Hippocampal formation (tissue), 2 donors: ENCODE results near the gene MYRIP.

ENCODE experiments used
- DNase-seq, 2 donors: peaks; one replicate each; lab custom pipeline; 2025; lab: John Stamatoyannopoulos, UW

The MYRIP gene

DNA sequence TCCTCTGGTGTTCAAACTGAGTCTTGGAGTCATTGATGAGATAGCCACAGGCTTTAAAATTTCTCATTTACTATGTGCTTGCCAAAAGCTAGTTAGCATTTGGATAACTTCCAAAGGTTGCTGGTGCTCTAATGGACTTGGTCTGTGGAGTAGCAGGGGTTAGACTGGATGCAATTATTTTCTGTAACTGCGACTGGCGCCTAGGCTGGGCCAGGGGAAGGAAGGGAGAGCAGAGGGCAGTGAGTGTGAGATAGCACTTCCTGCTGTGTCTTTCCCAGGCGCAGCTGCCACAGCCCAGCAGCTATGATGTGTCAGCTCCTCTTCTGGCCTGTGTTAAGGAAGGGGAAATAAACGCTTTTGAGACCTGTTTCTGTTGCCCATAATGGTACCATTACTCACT, 98.6 kb downstream of the MYRIP start:
- no peak for DNase-seq

DNA sequence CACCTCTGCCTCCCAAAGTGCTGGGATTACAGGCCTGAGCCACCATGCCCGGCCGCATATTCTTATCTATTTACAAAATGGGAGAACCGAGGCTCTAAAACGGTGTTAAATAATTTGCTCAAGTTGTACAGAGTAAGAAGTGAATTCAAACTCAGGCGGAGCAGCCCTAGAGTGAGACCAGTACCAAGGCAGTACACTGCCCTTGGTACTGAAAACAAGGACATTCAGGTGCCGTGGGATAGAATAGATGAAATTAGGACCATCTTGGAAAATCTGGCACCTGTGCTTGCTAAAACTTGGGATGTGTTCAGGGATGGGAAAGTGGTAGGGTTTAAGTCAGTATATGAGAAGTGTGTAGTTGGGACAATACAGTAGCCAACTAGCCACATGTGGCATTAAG, 100.7 kb downstream of the MYRIP start:
- DNase-seq, result no peak

DNA sequence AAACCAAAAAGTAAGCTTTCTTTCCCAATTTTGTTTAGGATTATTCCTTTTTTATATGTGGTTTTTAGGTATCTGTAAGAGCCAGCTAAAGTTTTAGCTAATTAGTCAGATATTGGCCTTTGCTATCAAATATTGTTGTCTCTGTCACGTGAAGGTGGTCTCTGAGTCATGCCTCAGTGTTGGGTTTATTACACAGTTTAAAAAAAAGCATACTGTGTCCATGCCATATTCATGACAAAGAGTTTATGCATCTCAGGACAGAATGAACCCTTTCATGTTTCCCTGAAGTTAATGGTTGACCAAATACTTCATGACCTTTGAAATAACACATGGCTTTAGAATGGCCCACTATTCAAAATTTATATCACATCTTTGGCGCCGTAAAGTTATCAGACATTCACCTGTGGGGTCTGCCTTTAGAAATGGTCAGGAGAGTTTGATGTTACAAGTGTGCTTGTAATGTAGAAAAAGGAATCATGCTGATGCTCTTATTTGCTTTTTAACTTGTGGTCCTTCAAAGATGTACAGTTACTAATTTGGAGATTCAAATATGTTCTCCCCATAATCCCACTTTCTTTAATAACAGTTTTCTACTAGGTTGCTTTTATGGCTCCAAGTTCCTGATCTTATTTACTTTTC, 101.5 kb downstream of the MYRIP start:
- no peak for DNase-seq

DNA sequence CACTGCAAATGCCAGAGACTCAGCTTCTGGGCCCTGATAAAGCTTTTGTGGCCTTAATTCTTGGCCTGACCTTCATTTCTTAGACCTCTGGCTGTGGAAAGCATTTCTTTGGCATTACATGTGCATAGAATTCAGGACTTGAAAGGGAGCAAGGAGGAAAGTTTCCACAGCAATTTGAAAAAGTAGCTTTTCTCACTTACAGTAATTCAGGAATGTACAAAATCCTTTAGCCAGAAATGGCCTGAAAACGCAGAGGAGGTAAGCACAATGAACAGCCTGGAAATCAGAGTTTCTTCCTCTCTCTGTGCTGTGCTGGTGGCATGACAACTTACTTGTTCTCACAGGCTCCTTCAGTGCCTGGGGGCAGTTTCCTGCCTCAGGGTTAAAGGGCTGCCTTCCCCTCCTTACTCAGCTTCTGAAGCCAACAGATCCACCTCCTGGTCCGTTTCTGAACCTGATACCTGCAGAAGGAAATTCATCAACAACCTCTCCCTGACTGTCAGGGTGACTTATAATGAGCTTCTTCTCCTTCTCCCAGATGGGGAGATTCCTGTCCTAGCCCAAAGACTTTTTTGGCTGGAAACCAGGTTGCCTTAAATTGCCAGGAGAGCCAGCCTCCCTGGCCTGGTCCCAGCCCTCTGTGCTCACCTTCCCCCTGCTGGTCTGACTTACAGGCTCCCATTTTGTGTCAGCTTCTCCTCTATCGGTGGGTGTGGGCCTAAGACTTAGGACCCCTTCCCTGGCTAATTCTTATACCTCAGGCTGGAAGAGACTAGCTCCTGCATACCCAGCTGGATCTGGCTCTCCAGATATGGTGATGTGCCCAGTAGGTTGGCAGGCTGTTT, 102.3 kb downstream of the MYRIP start:
- no peak for DNase-seq

DNA sequence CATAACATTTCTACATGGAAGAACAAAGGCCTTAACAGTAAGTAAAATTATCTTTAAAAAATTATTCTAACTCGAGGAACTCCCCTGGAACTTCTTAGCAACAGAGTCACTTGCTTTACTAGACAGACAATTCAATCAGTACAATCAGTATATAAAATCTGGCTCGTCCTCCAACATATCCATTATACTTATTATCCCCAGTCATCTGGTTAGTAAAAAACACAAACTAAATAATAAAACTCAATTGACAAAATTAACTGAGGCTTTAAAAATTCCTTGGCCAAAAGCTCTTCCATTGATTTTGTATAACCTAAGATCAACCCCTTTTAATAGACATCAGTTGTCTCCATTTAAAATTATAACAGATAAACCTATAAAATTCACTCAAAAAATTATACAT, 105.6 kb downstream of the MYRIP start:
- DNase-seq, result no peak

DNA sequence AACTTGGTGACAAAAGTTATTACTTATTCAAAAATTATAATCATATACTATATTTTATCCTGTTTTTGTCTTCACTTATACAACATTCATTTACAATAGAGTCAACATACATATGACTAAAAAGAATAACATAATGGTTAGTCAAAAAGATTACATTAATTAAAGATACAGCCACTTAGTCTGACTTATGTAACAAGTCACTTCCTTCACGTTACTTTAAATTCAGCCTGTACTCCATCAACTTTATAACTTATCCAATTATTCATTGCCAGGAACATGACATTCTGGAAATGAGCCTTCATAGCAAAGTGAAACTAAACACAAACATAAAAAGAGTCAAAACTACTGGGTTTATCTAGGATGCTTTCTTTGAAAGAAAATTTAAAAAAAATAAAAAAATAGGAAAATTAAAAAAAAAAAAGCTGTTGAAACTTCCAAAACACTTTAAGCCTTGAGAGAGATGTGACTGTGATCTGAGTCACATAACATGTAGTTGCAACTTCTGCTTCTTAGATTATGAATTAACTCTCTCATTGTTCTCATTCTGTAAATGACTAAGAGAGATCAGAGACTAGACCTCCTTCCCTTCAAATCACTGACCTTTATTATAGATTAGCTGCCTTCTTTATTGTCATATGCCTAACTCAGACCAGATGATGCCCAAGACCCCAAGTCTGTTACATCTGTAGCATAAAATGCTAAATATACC, 107.8 kb downstream of the MYRIP start:
- DNase-seq, result no peak

DNA sequence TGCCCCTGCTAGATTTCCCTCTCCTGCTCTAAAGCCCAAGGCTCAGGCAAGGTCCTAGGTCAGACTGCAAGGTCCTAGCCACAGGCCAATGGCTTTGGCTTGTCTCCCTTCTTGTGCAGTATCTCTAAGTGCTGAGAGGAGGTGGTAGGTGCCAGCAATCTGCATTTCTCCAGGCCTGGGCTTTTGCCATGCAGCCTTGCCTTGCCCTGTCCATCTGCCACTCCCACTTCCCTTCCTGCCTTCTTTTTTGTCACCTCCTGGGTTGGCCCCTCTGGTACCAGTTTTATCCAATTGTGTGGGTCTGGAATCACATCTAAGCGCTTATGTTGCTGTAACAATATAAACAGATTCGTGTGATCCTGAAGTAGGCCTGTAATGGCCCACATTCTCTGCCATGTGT, 109.9 kb downstream of the MYRIP start:
- DNase-seq, result no peak

DNA sequence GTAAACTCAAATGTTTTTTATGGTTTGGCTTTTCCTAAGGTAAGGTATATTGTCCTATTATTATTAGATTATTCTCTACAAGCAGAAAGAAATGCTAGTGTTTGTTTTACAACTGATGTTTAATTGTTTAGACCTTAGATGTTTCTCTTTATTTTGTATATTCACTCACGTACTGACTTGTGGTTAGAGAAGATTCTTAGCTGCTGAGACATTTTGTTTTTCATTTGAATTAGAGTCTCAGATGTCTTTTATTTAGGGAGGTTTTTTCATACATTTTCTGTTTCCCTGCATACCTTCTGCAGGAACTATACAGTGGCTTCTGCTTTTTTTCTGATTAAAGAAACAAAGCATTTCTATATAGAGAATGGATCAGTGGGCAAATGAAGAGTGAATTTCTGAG, 110.9 kb downstream of the MYRIP start:
- no peak for DNase-seq

DNA sequence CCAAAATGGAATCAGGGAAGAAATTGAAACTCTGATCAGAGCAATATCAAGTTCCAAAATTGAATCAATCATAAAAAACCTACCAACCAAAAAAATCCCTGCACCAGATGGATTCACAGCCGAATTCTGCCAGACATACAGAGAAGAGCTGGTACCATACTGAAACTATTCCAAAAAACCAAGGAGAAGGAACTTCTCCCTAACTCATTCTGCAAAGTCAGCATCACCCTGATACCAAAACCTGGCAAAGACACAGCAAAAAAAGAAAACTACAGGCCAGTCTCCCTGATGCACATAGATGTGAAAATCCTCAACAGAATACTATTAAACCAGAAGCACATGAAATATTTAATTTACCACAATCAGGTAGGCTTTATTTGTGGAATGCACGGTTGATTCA, 118.1 kb downstream of the MYRIP start:
- no peak for DNase-seq

DNA sequence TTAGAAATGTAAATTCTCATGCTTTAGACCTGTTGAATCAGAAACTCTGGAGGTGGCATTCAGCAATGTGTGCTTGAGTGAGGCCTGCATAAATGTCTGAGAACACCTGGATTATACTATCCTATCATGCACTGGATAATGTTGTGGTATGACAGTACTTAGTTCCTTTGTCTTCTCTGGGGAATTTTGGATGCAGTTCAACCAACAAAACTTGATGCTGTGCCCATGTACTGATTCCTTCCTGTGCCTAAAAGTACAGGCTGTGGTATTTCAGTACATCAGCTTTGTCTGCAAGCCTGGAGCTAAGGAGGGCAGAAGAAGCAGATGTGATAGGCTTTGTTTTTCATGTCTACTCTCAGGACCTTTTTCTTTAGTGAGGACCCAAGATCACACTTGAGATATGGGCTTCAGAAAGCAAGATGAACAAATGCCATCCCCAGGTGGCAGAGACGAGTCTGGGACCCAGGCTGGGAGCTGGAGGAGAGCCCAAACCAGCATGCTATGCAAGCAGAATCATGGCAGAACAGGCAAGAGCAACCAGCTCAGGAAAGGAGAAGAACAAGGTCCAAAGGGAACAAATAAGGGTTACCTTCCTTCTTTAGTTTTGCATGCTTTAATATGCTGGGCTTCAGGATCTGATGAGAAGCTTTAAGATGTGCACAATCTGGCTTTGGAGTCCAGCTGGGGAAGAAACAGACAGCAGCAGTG, 124.7 kb downstream of the MYRIP start:
- no peak for DNase-seq

DNA sequence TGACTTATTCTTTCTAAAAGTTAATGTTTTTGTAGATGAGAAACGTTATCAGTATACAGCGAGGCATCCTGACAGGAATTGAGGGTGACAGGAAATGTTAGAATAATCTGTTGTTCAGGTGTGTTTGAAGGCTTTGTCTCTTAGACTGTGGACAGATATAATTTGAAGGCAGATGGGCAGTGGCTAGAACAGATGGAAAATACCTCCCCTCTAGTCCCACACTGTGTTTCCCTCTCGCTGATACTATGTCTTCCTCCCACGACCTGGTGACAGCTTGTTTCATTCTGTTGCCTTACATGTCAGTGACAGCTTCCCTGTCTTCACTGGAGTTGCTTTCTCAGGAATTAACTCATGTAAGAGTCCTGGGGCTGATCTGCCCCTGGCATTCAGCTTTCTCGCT, 125.3 kb downstream of the MYRIP start:
- no peak for DNase-seq

DNA sequence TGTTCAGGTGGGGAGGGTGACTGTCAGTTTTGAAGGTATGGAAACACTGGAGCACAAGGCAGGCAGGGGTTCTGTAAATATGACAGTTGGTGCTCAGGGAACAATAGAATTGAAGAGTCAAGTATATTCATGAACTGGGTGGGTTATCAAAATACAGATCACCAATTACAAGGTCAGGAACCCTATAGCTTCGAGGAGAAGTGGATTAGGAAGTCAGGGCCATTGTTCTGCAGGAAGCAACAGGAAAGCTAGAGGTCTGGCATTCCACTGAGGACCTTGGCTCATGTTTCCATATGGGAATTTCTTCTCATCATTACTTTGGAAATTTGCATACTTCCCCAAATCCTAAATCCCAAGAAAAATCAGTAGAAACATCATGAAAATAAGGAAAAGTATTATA, 125.9 kb downstream of the MYRIP start:
- DNase-seq, result no peak

DNA sequence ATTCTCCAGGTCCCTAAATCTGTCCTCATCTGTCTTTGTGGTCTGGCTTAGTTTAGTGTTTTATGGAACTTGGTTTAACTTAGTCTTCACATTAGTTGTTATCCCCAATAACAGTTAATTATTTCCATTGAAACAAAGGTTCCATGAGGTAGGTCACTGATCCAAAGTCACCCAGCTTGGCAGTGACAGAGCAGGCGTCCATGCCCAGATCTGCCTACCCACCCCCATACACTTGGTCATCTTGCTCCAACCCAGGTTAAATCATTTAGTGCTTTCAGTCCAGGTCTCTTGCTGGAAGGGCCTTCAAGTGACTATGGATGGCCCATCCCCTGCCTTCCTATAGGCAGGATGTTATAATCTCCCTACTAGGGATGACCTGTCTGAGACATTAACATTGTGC, 127.4 kb downstream of the MYRIP start:
- no peak for DNase-seq

DNA sequence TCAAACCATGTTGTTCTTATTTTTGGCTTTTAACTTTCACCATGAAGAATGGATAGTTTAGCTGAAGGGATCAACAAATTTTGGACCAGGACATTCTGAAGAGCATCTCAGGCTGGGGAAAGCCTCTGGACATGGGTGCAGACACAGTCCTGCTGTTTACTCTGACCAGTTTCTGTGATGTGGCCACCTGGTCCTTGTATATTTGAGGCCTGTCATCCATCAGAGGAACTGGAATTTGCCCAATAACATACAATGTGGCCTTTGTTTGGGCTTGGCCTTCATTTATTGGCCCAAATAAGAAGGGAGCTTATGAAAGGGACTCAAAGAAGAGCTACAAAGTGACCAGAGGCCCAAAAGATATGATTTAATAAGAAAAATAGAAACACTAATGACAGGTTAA, 127.9 kb downstream of the MYRIP start:
- DNase-seq, result peak; percentile 44 to 79

DNA sequence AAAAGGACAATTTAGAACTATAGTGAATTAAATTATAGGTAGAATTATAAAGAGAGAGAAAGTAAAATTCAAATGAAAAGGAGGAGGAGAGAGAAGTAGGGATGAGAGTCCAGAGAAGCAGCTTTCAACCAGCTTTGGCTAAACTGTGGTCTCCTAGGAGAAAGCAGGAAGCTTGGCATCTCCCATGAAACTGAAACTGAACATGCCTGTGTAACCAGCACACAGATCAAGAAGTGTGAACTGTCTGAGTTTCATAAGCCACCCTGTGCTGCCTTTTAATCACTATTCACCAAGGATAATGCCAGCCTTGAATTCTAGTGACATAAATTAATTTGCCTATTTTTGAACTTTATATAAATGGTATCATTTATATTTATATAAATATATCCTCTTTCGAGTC, 128.5 kb downstream of the MYRIP start:
- DNase-seq, result no peak

DNA sequence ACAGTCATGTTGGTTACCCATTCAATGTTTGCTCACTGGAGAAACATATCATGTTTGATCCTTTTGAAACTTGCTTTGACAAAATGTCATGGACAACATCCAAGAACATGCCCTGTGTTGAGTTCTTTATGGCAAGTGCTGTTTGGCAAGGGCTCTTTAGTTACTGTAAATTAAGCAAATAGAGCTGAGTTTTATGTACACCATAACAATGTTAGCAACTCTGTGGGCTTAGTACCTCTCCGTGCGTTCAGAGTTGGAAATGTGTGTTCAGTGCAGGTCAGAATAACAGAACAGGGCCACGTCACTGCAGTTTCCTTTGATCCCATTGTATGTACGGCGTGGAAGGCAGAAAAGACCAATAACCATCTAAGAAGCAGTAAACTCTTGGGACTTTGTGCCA, 132.5 kb downstream of the MYRIP start:
- DNase-seq, result no peak

DNA sequence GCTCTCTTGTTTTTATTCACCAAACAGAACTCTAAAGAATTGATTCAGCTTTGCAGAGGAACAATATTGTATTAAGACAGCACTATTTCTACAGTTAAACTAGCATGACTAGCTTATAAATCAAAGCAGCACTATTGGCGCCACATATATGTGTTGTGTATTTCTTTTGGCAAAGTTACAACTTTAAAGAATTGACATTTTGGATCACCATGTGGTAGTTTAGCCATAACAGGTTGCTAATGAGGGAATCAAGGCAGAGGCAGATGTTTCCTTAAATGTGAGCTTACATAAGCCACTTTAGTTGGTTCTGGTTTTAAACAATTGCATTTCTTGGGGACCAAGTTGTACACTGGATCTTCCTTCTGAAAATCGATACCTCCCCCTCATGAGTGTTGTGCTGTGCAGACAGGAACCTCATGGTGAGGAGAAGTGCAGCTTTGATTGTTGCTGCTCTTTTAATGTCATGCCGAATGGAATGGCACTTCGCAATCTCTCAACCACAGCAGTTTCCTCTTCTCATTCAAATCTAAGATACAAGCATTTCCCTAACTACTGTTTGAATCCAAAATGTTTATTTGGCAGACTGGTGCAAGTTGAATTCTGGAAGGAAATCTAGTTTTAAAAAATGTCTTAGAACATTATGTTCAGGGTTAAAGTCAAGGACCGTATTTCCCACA, 151.2 kb downstream of the MYRIP start:
- no peak for DNase-seq

DNA sequence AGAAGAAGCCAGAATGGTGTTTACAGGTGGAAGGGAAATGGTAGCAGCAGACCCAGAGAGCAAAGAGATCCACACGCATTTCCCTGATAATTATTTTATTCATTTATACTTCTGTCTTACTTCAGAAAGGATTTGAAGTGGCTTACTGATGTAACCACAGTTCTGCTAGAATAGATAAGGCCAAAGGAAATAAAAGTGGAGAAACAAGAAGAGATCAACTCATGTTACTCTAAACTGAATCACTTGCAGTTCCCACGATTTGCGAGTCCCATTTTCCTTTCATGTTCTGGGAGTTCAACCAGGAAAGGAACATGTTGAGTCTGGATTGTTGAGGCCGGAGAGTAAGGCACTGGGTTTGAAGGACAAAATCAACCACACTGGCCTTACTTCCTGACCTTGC, 151.8 kb downstream of the MYRIP start:
- no peak for DNase-seq

DNA sequence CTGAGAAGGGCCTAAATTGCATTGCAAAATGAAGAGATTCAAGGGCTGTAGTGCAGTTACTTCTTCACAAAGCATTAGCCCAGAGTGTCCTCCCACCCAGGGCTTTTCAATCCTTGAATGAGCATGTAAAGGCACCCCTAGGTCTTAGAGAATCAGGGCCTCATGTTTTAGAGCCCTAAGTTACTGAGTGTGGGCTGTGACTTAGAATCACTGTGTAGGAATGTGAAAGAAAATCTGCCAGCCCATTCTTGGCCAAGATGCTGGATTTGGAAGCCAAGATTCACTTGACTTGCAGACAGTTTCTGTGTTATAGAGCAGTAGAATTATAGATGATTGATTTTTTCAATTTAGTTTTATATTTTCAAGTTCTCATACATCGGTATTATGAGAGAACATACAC, 153.2 kb downstream of the MYRIP start:
- no peak for DNase-seq

DNA sequence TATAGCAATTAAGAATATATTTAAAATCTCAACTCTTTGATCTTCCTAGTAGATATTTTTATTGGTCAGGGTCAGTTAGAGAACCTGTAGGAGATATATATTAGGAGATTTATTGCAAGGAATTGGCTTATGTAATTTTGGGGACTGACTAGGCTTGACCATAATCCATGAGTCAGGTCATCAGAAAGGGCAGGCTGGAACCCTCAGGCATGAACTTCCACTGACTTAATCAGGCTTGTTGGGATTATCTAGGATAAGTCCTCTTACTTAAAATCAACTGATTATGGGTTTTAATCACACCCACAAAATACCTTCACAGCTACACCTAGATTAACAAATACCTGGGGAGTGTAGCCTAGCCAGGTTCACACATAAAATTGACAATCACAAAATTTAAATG, 156.1 kb downstream of the MYRIP start:
- no peak for DNase-seq

DNA sequence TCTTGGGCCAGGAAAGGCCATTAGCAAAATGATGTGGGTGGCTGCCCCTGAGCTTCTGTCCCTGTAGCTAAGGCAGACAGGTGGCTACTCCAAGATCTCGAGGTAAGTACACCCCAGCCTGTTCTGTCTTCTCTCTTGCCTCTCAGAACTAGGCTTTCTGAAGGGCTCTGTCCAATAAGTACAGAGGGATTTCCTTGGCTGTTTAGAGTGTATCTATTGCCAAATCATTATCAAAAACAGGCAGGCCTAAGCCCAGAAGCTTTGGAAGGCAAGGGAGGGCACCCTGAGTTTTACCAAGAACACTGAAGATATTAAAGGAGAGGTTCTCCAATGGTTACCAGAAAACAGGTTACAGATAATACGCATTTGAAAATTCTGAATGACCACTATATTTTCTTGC, 156.6 kb downstream of the MYRIP start:
- DNase-seq, result no peak

DNA sequence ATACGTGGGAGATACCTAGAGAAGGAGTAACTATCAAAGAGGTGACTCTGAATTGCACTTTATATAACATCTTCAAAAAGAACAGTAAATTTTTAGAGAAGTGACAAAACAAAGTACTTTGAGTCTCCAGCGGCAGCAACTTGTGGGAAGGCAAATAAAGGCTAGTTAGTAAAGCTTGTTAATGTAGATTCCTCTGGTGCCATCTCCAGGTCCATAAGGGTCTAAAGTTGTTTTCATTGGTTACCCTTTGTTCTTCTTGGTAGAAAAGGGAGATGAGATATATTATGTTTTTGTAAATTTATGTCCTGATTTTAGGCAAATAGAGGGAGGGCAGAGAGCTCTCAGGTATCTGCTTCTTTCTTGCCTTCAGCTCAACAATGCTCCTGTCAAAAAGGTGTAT, 161.6 kb downstream of the MYRIP start:
- no peak for DNase-seq
